H9 (cell line): Measurements from ENCODE around the gene CENPP. TPM values are rescaled to one million over a fixed set of nuclear protein-coding genes. Genes with fewer than 3 reads are reported as not detected.

Experiments used
- DNase-seq: peaks from one replicate; pipeline ENCODE4 v3.0.0-alpha.2; 2017
- H2AFZ ChIP-seq: one replicate; pipeline ENCODE4 v1.6.1; 2013; ENCODE audit warnings: mild to moderate bottlenecking, low read length, control low read depth, moderate library complexity
- H2AK5ac ChIP-seq: 2 replicates; pipeline ENCODE4 v1.6.1; 2013; ENCODE audit warnings: low read length, control low read depth, mixed read lengths; ENCODE audit not compliant: insufficient read length
- H2BK120ac ChIP-seq: one replicate; pipeline ENCODE4 v1.6.1; 2013; ENCODE audit warnings: low read depth, mild to moderate bottlenecking, low read length, control low read depth, inconsistent platforms; ENCODE audit not compliant: poor library complexity, severe bottlenecking
- H2BK12ac ChIP-seq: 2 replicates; pipeline ENCODE4 v1.6.1; 2013; ENCODE audit warnings: low read length, control low read depth, mixed read lengths, low read depth; ENCODE audit not compliant: insufficient read length
- H2BK15ac ChIP-seq: 2 replicates; pipeline ENCODE4 v1.6.1; 2013; ENCODE audit warnings: low read depth, low read length, control low read depth
- H2BK20ac ChIP-seq: one replicate; pipeline ENCODE4 v1.6.1; 2013; ENCODE audit warnings: low read depth, mild to moderate bottlenecking, low read length, control low read depth, inconsistent platforms; ENCODE audit not compliant: poor library complexity, severe bottlenecking
- H2BK5ac ChIP-seq: 2 replicates; pipeline ENCODE4 v1.6.1; 2013; ENCODE audit warnings: low read length, control low read depth, mixed read lengths; ENCODE audit not compliant: insufficient read length
- H3K14ac ChIP-seq: 2 replicates; pipeline ENCODE4 v1.6.1; 2013; ENCODE audit warnings: low read length, control low read depth; ENCODE audit not compliant: insufficient read depth
- H3K18ac ChIP-seq: 2 replicates; pipeline ENCODE4 v1.6.1; 2013; ENCODE audit warnings: low read depth, mild to moderate bottlenecking, mixed read lengths, low read length, control low read depth; ENCODE audit not compliant: insufficient read length
- H3K23ac ChIP-seq: 2 replicates; pipeline ENCODE4 v1.6.1; 2013; ENCODE audit warnings: low read length, control low read depth, mixed read lengths, low read depth; ENCODE audit not compliant: insufficient read length
- H3K23me2 ChIP-seq: 2 replicates; pipeline ENCODE4 v1.6.1; 2013; ENCODE audit warnings: low read depth, mild to moderate bottlenecking, mixed read lengths, low read length, control low read depth; ENCODE audit not compliant: insufficient read length, poor library complexity, severe bottlenecking
- H3K27ac ChIP-seq: 2 replicates; pipeline ENCODE4 v1.5.1; 2013; ENCODE audit warnings: low read length, control low read depth, mixed read lengths, low read depth; ENCODE audit not compliant: insufficient read length
- H3K27me3 ChIP-seq: 2 replicates; pipeline ENCODE4 v1.6.1; 2013; ENCODE audit warnings: low read length, control low read depth, inconsistent platforms; ENCODE audit not compliant: insufficient read depth
- H3K4ac ChIP-seq: 2 replicates; pipeline ENCODE4 v1.6.1; 2013; ENCODE audit warnings: low read depth, mild to moderate bottlenecking, control low read depth, inconsistent platforms, low read length, moderate library complexity
- H3K4me1 ChIP-seq: 2 replicates; pipeline ENCODE4 v1.6.1; 2013; ENCODE audit warnings: low read length, control low read depth, inconsistent platforms; ENCODE audit not compliant: insufficient read depth
- H3K4me2 ChIP-seq: 2 replicates; pipeline ENCODE4 v1.6.1; 2013; ENCODE audit warnings: low read length, control low read depth, mixed read lengths; ENCODE audit not compliant: insufficient read length, insufficient read depth
- H3K56ac ChIP-seq: 2 replicates; pipeline ENCODE4 v1.6.1; 2013; ENCODE audit warnings: low read depth, mild to moderate bottlenecking, mixed read lengths, low read length, control low read depth; ENCODE audit not compliant: insufficient read length
- H3K79me1 ChIP-seq: 2 replicates; pipeline ENCODE4 v1.6.1; 2013; ENCODE audit warnings: low read depth, mild to moderate bottlenecking, moderate library complexity, low read length, control low read depth, inconsistent platforms; ENCODE audit not compliant: insufficient read depth, poor library complexity, severe bottlenecking
- H3K79me2 ChIP-seq: 2 replicates; pipeline ENCODE4 v1.6.1; 2013; ENCODE audit warnings: low read length, control low read depth, inconsistent platforms; ENCODE audit not compliant: insufficient read depth
- H3K9ac ChIP-seq: 2 replicates; pipeline ENCODE4 v1.6.1; 2013; ENCODE audit warnings: low read length, control low read depth, mixed read lengths; ENCODE audit not compliant: insufficient read length; ENCODE audit errors: extremely low read depth
- H3K9me3 ChIP-seq: one replicate; pipeline ENCODE4 v1.6.1; 2013; ENCODE audit warnings: low read depth, low read length, inconsistent platforms; ENCODE audit not compliant: control insufficient read depth
- H3T11ph ChIP-seq: one replicate; pipeline ENCODE4 v1.6.1; 2013; ENCODE audit warnings: mild to moderate bottlenecking, low read length, control low read depth, inconsistent platforms
- H4K20me1 ChIP-seq: one replicate; pipeline ENCODE4 v1.6.1; 2013; ENCODE audit not compliant: control insufficient read depth, insufficient read length, insufficient read depth
- H4K5ac ChIP-seq: 2 replicates; pipeline ENCODE4 v1.6.1; 2013; ENCODE audit warnings: low read depth, mild to moderate bottlenecking, mixed read lengths, low read length, control low read depth; ENCODE audit not compliant: insufficient read length
- H4K8ac ChIP-seq: replicated peaks from 2 replicates; pipeline ENCODE4 v1.6.1; 2013; ENCODE audit warnings: low read length, control low read depth, mixed read lengths, low read depth; ENCODE audit not compliant: insufficient read length
- H4K91ac ChIP-seq: 2 replicates; pipeline ENCODE4 v1.6.1; 2013; ENCODE audit warnings: low read depth, mild to moderate bottlenecking, moderate library complexity, mixed read lengths, low read length, control low read depth; ENCODE audit not compliant: insufficient read length
- H3K27ac Mint-ChIP-seq, 3 experiments: 2 replicates in 2 of 3; 3 replicates in 1 of 3; pipeline ENCODE4 v1.8.0; 2020 to 2021; ENCODE audit warnings: mixed read lengths in 3 of 3, mild to moderate bottlenecking in 1 of 3, moderate library complexity in 1 of 3
- H3K27me3 Mint-ChIP-seq: 2 replicates; pipeline ENCODE4 v1.8.0; 2021; ENCODE audit warnings: low read depth, mild to moderate bottlenecking, moderate library complexity, mixed read lengths
- H3K36me3 Mint-ChIP-seq, 3 experiments: 2 replicates in 2 of 3; 3 replicates in 1 of 3; pipeline ENCODE4 v1.8.0; 2020 to 2021; ENCODE audit warnings: low read depth in 3 of 3, mixed read lengths in 3 of 3; ENCODE audit not compliant: insufficient read depth in 1 of 3
- H3K4me1 Mint-ChIP-seq, 2 experiments: 2 replicates each; pipeline ENCODE4 v1.8.0; 2020; ENCODE audit warnings: mixed read lengths in 2 of 2
- H3K4me3 Mint-ChIP-seq, 2 experiments: 2 replicates in 1 of 2; 3 replicates in 1 of 2; pipeline ENCODE4 v1.8.0; 2020 to 2021; ENCODE audit warnings: mild to moderate bottlenecking in 2 of 2, mixed read lengths in 2 of 2, moderate library complexity in 1 of 2
- H3K9me3 Mint-ChIP-seq, 2 experiments: 2 replicates in 1 of 2; 3 replicates in 1 of 2; pipeline ENCODE4 v1.8.0; 2020; ENCODE audit warnings: mild to moderate bottlenecking in 2 of 2, mixed read lengths in 2 of 2, moderate library complexity in 1 of 2
- CTCF ChIP-seq: fragments of 200-600 bp; sonication (generic); conservative IDR thresholded peaks from 3 replicates; pipeline ENCODE4 v1.8.0; 2021; ENCODE audit warnings: antibody characterized with exemption, mild to moderate bottlenecking
- WGBS: extraction: QIAGEN DNeasy Blood & Tissue Kit; methylation state at CpG from one replicate; pipeline ENCODE4 v1.1.7; 2013; ENCODE audit warnings: missing lambda C conversion rate, low lambda C conversion rate, mixed read lengths; ENCODE audit not compliant: insufficient read length; ENCODE audit errors: extremely low coverage; 5-methylcytosine and 5-hydroxymethylcytosine counted together
- total RNA-seq: library from RNA; stranded (reverse); gene quantifications from 2 replicates; pipeline ENCODE4 v1.2.1, GENCODE V29; 2021

Gene CENPP
- total RNA-seq, 1 experiment from 2014 or later, result 9.1 TPM

DNA sequence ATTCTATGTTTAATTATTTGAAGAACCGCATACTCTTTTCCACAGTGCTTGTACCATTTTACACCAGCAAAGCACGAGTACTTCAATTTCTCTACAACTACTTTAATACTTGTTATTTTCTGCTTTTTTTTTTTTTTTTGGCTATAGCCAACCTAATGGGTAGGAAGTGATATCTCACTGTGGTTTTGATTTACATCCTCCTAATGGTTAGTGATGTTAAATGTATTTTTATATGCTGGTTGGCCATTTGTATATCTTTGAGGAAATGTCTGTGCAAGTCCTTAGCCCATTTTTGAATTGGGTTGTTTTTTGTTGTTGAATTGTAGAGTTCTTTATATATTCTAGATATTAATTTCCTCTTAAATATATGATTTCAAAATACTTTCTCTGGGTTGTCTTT lies 56.0 kb downstream of the CENPP start:
- no peaks in the 10 kb centered on the region for H3K79me1 ChIP-seq
- Mint-ChIP-seq H3K4me1 (peaks cover 13 to 19% of the 10 kb centered on the region in 2 experiments), H3K27ac (no peak overlapping the region), H3K9me3 (no peaks in the 10 kb centered on the region), H3K27me3 (no peaks in the 10 kb centered on the region; the same call in 1 of the 2 replicates), H3K4me3 (no peak overlapping the region), H3K36me3 (no peaks in the 10 kb centered on the region; a peak in 1 of 7 replicates)
- H2AFZ ChIP-seq, result no peak overlapping the region
- no peaks in the 10 kb centered on the region for H3K79me2 ChIP-seq
- H3K27me3 ChIP-seq, result no peaks in the 10 kb centered on the region
- H3K23ac ChIP-seq, result no peak overlapping the region
- no peak overlapping the region for H3K9ac ChIP-seq
- DNase-seq, result no peak
- no peak overlapping the region for H3K4ac ChIP-seq
- no peak overlapping the region for H2BK15ac ChIP-seq
- H2BK12ac ChIP-seq, result no peak overlapping the region
- no peaks in the 10 kb centered on the region for H3K23me2 ChIP-seq
- H2BK120ac ChIP-seq, result no peak overlapping the region
- no peak overlapping the region for H3K56ac ChIP-seq
- no peak overlapping the region for H3T11ph ChIP-seq
- H3K4me1 ChIP-seq, result peaks cover 3% of the 10 kb centered on the region; the same call in 1 of the 2 replicates
- no peak overlapping the region for H2AK5ac ChIP-seq
- H3K4me2 ChIP-seq, result no peak overlapping the region
- no peak overlapping the region for H3K18ac ChIP-seq
- H4K91ac ChIP-seq, result no peak overlapping the region
- H3K14ac ChIP-seq, result no peak overlapping the region
- H4K20me1 ChIP-seq, result no peaks in the 10 kb centered on the region
- no peak overlapping the region for H4K8ac ChIP-seq
- H4K5ac ChIP-seq, result no peak overlapping the region
- no CpG with 5 or more reads among the region's 2 CpGs for WGBS
- TF ChIP-seq CTCF, result no peak
- no peaks in the 10 kb centered on the region for H3K9me3 ChIP-seq
- H3K27ac ChIP-seq, result no peak overlapping the region
- H2BK5ac ChIP-seq, result no peak overlapping the region
- no peak overlapping the region for H2BK20ac ChIP-seq
